ENCODE results near the gene RCL1. TPM values are rescaled to one million over a fixed set of nuclear protein-coding genes. Genes with fewer than 3 reads are reported as not detected.

RCL1 gene
- total RNA-seq, 4 donors from 2014 or later: 13.4 to 19.1 (median 14.9) TPM

DNA sequence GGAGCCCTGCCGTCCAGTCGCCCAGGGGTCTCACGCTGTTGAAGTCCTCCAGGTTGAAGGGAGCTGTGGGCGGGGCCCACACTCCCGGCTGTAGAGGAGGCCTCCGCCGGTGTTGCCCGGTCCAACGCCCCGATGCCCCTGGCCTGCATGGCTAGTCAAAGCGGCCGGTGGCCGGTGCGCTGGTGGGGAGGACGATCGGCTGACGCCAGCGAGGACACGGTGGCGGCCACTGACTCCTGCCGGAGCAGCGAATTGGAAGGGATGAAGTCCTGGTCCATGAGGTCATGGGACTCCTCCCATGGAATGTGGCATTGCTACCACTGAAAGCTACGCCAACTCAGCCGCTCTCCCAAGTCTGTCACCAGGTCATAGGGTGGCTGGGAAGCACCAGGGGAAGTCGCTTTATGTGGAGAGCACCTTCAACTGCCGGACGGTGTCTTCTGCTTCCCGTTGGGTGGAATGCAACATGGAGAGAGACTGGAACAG lies 11.8 kb downstream of the RCL1 start:
- intact Hi-C loops (cut with DNase I): no loop called here
- WGBS: 95% methylated on average over 9 of the region's 28 CpGs
- Histone ChIP-seq H3K27me3 (no peaks in the 10 kb centered on the region), H3K4me3 (no peak overlapping the region), H3K27ac (replicated peaks in 1 of 4) (no peak overlapping the region), H3K36me3 (no peaks in the 10 kb centered on the region), H3K4me1 (peaks cover 0 to 2% (median under 1%) of the 10 kb centered on the region in 4 donors), H3K9me3 (peaks cover 0 to 13% (median 0%) of the 10 kb centered on the region in 4 donors)
- TF ChIP-seq, protein P1, sequence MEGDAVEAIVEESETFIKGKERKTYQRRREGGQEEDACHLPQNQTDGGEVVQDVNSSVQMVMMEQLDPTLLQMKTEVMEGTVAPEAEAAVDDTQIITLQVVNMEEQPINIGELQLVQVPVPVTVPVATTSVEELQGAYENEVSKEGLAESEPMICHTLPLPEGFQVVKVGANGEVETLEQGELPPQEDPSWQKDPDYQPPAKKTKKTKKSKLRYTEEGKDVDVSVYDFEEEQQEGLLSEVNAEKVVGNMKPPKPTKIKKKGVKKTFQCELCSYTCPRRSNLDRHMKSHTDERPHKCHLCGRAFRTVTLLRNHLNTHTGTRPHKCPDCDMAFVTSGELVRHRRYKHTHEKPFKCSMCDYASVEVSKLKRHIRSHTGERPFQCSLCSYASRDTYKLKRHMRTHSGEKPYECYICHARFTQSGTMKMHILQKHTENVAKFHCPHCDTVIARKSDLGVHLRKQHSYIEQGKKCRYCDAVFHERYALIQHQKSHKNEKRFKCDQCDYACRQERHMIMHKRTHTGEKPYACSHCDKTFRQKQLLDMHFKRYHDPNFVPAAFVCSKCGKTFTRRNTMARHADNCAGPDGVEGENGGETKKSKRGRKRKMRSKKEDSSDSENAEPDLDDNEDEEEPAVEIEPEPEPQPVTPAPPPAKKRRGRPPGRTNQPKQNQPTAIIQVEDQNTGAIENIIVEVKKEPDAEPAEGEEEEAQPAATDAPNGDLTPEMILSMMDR (IDR thresholded peaks at IDR 0.05): no peak
- no peak for TF ChIP-seq POLR2AphosphoS5 (IDR thresholded peaks at IDR 0.05)
- no peak for DNase-seq (ENCODE audit: extremely low spot score)

DNA sequence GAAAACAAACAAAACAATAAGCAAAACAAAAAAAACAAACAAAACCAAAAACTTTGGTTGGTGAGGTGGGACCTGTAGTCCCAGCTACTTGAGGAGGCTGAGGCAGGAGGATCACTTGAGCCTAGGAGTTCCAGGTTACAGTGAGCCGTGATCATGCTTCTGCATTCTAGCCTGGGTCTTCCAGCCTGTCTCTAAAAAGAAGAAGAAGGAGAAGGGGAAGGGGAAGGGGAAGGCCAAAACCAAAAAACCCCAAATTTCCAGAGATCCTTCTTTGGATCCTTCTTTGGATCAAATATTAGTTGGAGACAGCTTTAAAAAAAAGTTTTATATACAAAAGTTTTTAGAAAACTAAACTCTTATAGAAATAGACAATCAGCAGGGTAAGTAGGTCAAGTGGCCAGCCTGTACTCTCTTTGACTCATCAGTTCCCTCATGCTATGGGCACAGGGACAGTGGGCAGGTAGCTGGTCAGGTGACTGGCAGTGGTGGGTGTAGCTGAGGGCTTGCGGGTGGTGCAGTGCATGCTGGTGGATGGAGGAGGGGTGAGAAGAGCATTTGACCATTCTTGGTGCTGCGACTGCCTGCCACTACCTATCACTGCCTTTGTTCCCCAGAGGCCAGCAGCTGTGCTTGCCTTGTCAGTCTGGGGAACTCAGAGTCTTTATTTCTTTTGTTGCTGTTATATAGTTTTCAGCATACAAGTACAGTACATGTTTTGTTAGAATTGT lies 12.6 kb downstream of the RCL1 start:
- no peaks in the 10 kb centered on the region for H3K27me3 ChIP-seq
- DNase-seq (ENCODE audit: extremely low spot score): no peak
- no peak overlapping the region for H3K27ac ChIP-seq (replicated peaks in 1 of 4)
- no peak for TF ChIP-seq POLR2A (IDR thresholded peaks at IDR 0.05; ENCODE audit: low read depth)
- TF ChIP-seq, protein P1 (IDR thresholded peaks at IDR 0.05): no peak
- H3K4me1 ChIP-seq: no peaks in the 10 kb centered on the region
- intact Hi-C loops (cut with DNase I): no loop called here
- H3K36me3 ChIP-seq: no peaks in the 10 kb centered on the region
- WGBS: 87% methylated on average over 3 of the region's 3 CpGs
- H3K9me3 ChIP-seq: peaks cover 0 to 13% (median 0%) of the 10 kb centered on the region in 4 donors
- H3K4me3 ChIP-seq: no peak overlapping the region

DNA sequence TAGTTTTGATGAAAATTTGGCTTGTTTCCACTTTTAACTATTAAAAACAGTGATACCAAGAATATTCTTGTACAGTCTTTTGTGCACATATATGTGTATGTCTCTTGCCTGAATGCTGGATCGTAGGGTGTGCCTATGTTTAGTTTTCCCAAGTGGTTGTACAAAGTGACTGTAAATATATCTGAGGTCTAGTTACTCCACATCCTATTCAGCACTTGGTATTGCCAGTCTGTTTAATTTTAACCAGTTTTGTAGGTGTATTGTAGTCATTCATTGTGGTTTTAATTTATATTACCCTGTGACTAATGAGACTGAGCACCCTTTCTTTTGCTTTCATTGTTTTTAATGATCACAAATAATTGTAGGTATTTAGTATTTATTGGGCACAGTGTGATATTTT lies 17.8 kb downstream of the RCL1 start:
- peaks cover 0 to 18% (median 0%) of the 10 kb centered on the region in 4 donors for H3K9me3 ChIP-seq
- no peaks in the 10 kb centered on the region for H3K36me3 ChIP-seq
- no peak for DNase-seq (ENCODE audit: extremely low spot score)
- peaks cover 0 to 2% (median 0%) of the 10 kb centered on the region in 4 donors for H3K4me1 ChIP-seq
- TF ChIP-seq POLR2A (IDR thresholded peaks at IDR 0.05; ENCODE audit: low read depth) (no peak), EP300 (IDR thresholded peaks at IDR 0.05) (no peak), POLR2AphosphoS5 (IDR thresholded peaks at IDR 0.05) (no peak)
- TF ChIP-seq, protein P1 (IDR thresholded peaks at IDR 0.05): no peak
- no peak overlapping the region for H3K27ac ChIP-seq (replicated peaks in 1 of 4)
- WGBS: 89% methylated on average over 1 of the region's 1 CpG
- H3K4me3 ChIP-seq: no peak overlapping the region
- no peaks in the 10 kb centered on the region for H3K27me3 ChIP-seq
- intact Hi-C loops (cut with DNase I): no loop called here

DNA sequence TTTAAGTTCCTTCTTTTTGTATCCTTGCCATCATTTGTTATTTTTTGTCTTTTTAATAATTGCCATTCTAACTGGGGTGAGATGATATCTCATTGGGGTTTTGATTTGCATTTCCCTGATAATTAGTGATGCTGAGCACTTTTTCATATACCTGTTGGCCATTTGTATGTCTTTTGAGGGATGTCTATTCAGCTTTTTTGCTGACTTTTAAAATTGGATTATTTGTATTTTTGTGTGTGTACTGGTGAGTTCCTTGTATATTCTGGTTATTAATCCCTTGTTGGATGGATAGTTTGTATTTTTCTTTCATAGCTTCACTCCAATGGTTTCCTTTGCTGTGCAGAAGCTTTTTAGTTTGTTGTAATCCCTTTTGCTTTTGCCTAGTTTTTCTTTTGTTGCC lies 19.1 kb downstream of the RCL1 start:
- DNase-seq (ENCODE audit: extremely low spot score): no peak
- intact Hi-C loops (cut with DNase I): no loop called here
- Histone ChIP-seq H3K36me3 (no peaks in the 10 kb centered on the region), H3K4me1 (peaks cover 0 to 8% (median 0%) of the 10 kb centered on the region in 4 donors), H3K27me3 (no peaks in the 10 kb centered on the region), H3K27ac (replicated peaks in 1 of 4) (no peak overlapping the region), H3K9me3 (peaks cover 0 to 10% (median 0%) of the 10 kb centered on the region in 4 donors), H3K4me3 (no peak overlapping the region)
- TF ChIP-seq POLR2A (IDR thresholded peaks at IDR 0.05; ENCODE audit: low read depth): no peak
- TF ChIP-seq POLR2AphosphoS5 (IDR thresholded peaks at IDR 0.05): no peak
- TF ChIP-seq, protein P1 (IDR thresholded peaks at IDR 0.05): no peak
- TF ChIP-seq EP300 (IDR thresholded peaks at IDR 0.05): no peak

DNA sequence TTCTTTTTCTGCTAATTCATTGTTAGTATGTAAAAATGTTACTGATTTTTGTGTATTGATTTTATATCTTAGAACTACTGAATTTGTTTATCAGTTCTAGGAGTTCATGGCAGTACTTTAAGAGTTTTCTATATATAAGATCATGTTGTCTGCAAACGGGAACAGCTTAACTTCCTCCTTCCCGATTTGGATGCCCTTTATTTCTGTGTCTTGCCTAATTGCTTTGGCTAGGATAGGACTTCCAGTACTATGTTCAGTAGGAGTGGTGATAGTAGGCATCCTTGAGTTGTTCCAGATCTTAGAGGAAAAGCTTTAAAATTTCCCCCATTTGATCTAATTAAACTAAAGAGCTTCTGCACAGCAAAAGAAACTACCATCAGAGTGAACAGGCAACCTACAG lies 20.1 kb downstream of the RCL1 start:
- intact Hi-C loops (cut with DNase I): no loop called here
- WGBS: 64% methylated on average over 2 of the region's 2 CpGs
- TF ChIP-seq, protein P1 (IDR thresholded peaks at IDR 0.05): no peak
- TF ChIP-seq EP300 (IDR thresholded peaks at IDR 0.05) (no peak), POLR2A (IDR thresholded peaks at IDR 0.05; ENCODE audit: low read depth) (no peak), POLR2AphosphoS5 (IDR thresholded peaks at IDR 0.05) (no peak)

More for the DNA sequence above, 20.1 kb downstream of the RCL1 start:
- no peak overlapping the region for H3K27ac ChIP-seq (replicated peaks in 1 of 4)
- peaks cover 0 to 5% (median 0%) of the 10 kb centered on the region in 4 donors for H3K9me3 ChIP-seq
- no peak overlapping the region for H3K4me3 ChIP-seq
- no peaks in the 10 kb centered on the region for H3K36me3 ChIP-seq
- peaks cover 0 to 8% (median 0%) of the 10 kb centered on the region in 4 donors for H3K4me1 ChIP-seq
- DNase-seq (ENCODE audit: extremely low spot score): no peak
- no peaks in the 10 kb centered on the region for H3K27me3 ChIP-seq
